Trophoblast cell (in vitro differentiated cells and primary cell): ENCODE measurements around the gene PHLPP1.

Source experiments
- DNase-seq, 2 donors: peaks; one replicate each; pipeline ENCODE4 v3.0.0-alpha.2; 2016
- H2AFZ ChIP-seq: 2 replicates; pipeline ENCODE4 v1.6.1; 2013; ENCODE audit warnings: low read length, moderate library complexity, mild to moderate bottlenecking; ENCODE audit not compliant: insufficient read depth, poor library complexity
- H2AK5ac ChIP-seq: 2 replicates; pipeline ENCODE4 v1.6.1; 2013; ENCODE audit warnings: mild to moderate bottlenecking, low read length
- H2BK120ac ChIP-seq: 2 replicates; pipeline ENCODE4 v1.6.1; 2013; ENCODE audit warnings: low read length, mild to moderate bottlenecking, moderate library complexity; ENCODE audit not compliant: insufficient read depth, poor library complexity
- H2BK12ac ChIP-seq: 2 replicates; pipeline ENCODE4 v1.6.1; 2013; ENCODE audit warnings: mild to moderate bottlenecking, low read length, moderate library complexity
- H2BK5ac ChIP-seq: 2 replicates; pipeline ENCODE4 v1.6.1; 2013; ENCODE audit warnings: low read length, low read depth, moderate library complexity, mild to moderate bottlenecking; ENCODE audit not compliant: poor library complexity
- H3K14ac ChIP-seq: 2 replicates; pipeline ENCODE4 v1.6.1; 2013; ENCODE audit warnings: mild to moderate bottlenecking, low read length
- H3K18ac ChIP-seq: 2 replicates; pipeline ENCODE4 v1.6.1; 2013; ENCODE audit warnings: mild to moderate bottlenecking, low read length
- H3K23ac ChIP-seq: 2 replicates; pipeline ENCODE4 v1.6.1; 2013; ENCODE audit warnings: low read length
- H3K27ac ChIP-seq: 2 replicates; pipeline ENCODE4 v1.5.1; 2013; ENCODE audit warnings: low read depth, mild to moderate bottlenecking, inconsistent platforms, low read length, moderate library complexity
- H3K27me3 ChIP-seq: 2 replicates; pipeline ENCODE4 v1.6.1; 2013; ENCODE audit warnings: inconsistent platforms, mild to moderate bottlenecking, low read length, moderate library complexity; ENCODE audit not compliant: insufficient read depth
- H3K36me3 ChIP-seq, 2 experiments: 1 replicate in 1 of 2; 2 replicates in 1 of 2; pipeline ENCODE4 v1.6.1; 2013; ENCODE audit warnings: low read length in 2 of 2, mild to moderate bottlenecking in 2 of 2, moderate library complexity in 1 of 2; ENCODE audit not compliant: insufficient read depth in 2 of 2, control insufficient read depth in 1 of 2
- H3K4ac ChIP-seq: 2 replicates; pipeline ENCODE4 v1.6.1; 2013; ENCODE audit warnings: low read depth, mild to moderate bottlenecking, low read length, moderate library complexity
- H3K4me1 ChIP-seq, 2 experiments: 1 replicate in 1 of 2; 2 replicates in 1 of 2; pipeline ENCODE4 v1.6.1; 2013; ENCODE audit warnings: low read length in 2 of 2, mild to moderate bottlenecking in 2 of 2, moderate library complexity in 1 of 2; ENCODE audit not compliant: insufficient read depth in 2 of 2, control insufficient read depth in 1 of 2
- H3K4me2 ChIP-seq: 2 replicates; pipeline ENCODE4 v1.6.1; 2013; ENCODE audit warnings: inconsistent platforms, mild to moderate bottlenecking, low read length, moderate library complexity
- H3K4me3 ChIP-seq: 2 replicates; pipeline ENCODE4 v1.5.1; 2013; ENCODE audit warnings: mild to moderate bottlenecking, low read depth, low read length, inconsistent platforms
- H3K79me1 ChIP-seq: one replicate; pipeline ENCODE4 v1.6.1; 2013; ENCODE audit warnings: low read length
- H3K79me2 ChIP-seq: 2 replicates; pipeline ENCODE4 v1.6.1; 2013; ENCODE audit warnings: low read length, mild to moderate bottlenecking; ENCODE audit not compliant: control insufficient read depth, insufficient read depth, poor library complexity
- H3K9ac ChIP-seq: 2 replicates; pipeline ENCODE4 v1.6.1; 2013; ENCODE audit warnings: mild to moderate bottlenecking, low read length
- H3K9me3 ChIP-seq: 2 replicates; pipeline ENCODE4 v1.6.1; 2013; ENCODE audit warnings: low read depth, mild to moderate bottlenecking, control low read depth, inconsistent platforms, low read length; ENCODE audit not compliant: insufficient read depth
- H4K12ac ChIP-seq: 2 replicates; pipeline ENCODE4 v1.6.1; 2013; ENCODE audit warnings: low read depth, mild to moderate bottlenecking, low read length, moderate library complexity
- H4K8ac ChIP-seq: 2 replicates; pipeline ENCODE4 v1.6.1; 2013; ENCODE audit warnings: low read depth, mild to moderate bottlenecking, low read length, moderate library complexity
- H4K91ac ChIP-seq: one replicate; pipeline ENCODE4 v1.6.1; 2013; ENCODE audit warnings: low read depth, mild to moderate bottlenecking, low read length, moderate library complexity
- WGBS: extraction: QIAGEN DNeasy Blood & Tissue Kit; methylation state at CpG from one replicate; pipeline ENCODE4 v1.1.7; 2013; ENCODE audit warnings: missing lambda C conversion rate; ENCODE audit not compliant: insufficient read length, insufficient coverage; ENCODE audit errors: extremely low coverage; 5-methylcytosine and 5-hydroxymethylcytosine counted together

The PHLPP1 gene

DNA sequence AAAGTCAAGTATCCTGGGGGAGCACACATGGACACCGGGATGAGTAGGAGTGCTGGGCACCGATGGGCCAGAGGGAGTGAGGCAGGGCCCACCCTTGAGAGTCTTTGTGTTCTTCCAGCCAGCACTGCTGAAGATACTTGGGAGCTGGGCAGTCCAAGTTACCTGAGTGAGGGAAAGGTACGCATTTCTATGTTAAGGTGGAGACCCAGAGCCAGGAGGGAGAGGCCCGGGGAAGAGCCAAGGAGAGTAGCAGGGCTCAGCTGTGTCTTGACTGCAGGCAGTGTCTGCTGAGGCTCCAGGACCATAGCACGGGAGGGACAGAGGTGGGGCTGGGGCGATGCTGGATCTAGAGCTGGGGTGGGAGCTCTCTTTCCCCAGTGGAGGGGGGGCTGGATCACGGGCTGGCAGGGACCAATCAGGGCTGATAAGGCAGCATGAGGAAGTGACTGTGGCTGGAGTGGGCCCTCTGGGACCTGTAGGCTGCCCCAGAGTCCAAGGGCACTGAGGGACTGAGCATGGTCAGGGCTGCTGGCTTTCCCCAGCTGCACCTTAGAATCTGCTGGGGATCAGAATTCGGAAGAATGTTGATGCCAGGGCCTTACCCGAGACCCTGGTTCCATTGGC, 289.2 kb downstream of the PHLPP1 start:
- no peak overlapping the region for H4K8ac ChIP-seq
- H3K4me1 ChIP-seq, result no peaks in the 10 kb centered on the region
- no peak for DNase-seq
- H2AK5ac ChIP-seq, result no peak overlapping the region
- H2BK12ac ChIP-seq, result no peak overlapping the region
- H3K79me1 ChIP-seq, result no peaks in the 10 kb centered on the region
- no peak overlapping the region for H4K12ac ChIP-seq
- no peak overlapping the region for H3K4ac ChIP-seq
- no peak overlapping the region for H3K9ac ChIP-seq
- H3K9me3 ChIP-seq, result no peaks in the 10 kb centered on the region
- no peaks in the 10 kb centered on the region for H3K79me2 ChIP-seq
- H2BK5ac ChIP-seq, result no peak overlapping the region
- no peaks in the 10 kb centered on the region for H3K36me3 ChIP-seq
- H3K14ac ChIP-seq, result no peak overlapping the region
- no peak overlapping the region for H2AFZ ChIP-seq
- WGBS, result no CpG with 5 or more reads among the region's 9 CpGs
- no peak overlapping the region for H3K4me2 ChIP-seq
- H3K27me3 ChIP-seq, result no peaks in the 10 kb centered on the region
- H3K23ac ChIP-seq, result no peak overlapping the region
- H2BK120ac ChIP-seq, result no peak overlapping the region
- H3K4me3 ChIP-seq, result no peak overlapping the region
- no peak overlapping the region for H4K91ac ChIP-seq
- H3K18ac ChIP-seq, result no peak overlapping the region
- no peak overlapping the region for H3K27ac ChIP-seq

DNA sequence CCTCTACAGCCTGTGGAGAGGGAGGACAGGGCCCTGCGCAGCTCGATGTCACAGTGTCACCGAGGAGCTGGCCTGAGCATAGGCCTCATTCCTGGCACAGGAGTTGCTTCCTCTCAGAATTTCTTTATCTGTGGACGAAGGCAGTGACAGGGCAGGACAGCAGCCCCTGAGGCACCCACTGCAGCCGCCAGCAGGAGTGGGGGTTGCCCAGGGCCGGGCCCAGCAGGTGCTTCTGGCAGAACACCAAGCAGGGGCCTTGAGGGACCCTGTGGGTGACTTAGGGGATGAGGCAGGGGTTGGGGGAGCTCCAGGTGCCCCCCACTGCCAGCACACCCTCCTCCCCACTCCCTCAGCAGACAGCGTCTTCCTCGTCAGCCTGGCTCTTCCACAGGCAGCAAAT, 290.0 kb downstream of the PHLPP1 start:
- WGBS, result no CpG with 5 or more reads among the region's 8 CpGs

DNA sequence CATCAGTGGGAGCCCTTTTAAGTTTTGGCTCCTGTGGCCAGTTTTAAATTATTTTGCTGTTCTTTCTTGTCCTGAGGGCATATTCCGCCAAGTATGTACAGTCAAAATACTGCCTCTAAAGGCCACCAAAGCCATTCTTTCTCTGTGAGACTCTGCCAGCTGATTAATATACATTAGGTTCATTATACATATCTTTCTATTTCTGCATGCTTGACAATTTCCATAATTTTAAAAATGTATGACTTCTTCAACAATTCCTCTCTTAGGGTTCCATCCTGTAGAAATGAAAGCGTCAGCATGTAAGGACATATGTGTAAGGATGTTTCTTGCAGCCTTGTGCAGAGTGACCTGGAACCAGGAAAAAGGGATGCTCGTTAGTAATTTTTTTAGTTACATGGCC, 291.9 kb downstream of the PHLPP1 start:
- Histone ChIP-seq H3K23ac (no peak overlapping the region), H3K36me3 (no peaks in the 10 kb centered on the region), H2BK5ac (no peak overlapping the region), H4K8ac (no peak overlapping the region), H4K91ac (no peak overlapping the region), H3K27me3 (no peaks in the 10 kb centered on the region), H3K4ac (no peak overlapping the region), H3K79me1 (no peaks in the 10 kb centered on the region), H3K79me2 (no peaks in the 10 kb centered on the region), H2AFZ (no peak overlapping the region), H3K9ac (no peak overlapping the region), H3K18ac (no peak overlapping the region), H3K9me3 (no peaks in the 10 kb centered on the region), H2BK120ac (no peak overlapping the region), H2BK12ac (no peak overlapping the region), H3K27ac (no peak overlapping the region), H2AK5ac (no peak overlapping the region), H4K12ac (no peak overlapping the region), H3K4me2 (no peak overlapping the region), H3K4me3 (no peak overlapping the region), H3K14ac (no peak overlapping the region), H3K4me1 (no peaks in the 10 kb centered on the region)
- no CpG with 5 or more reads among the region's 3 CpGs for WGBS
- no peak for DNase-seq

More for the DNA sequence above, 290.0 kb downstream of the PHLPP1 start:
- Histone ChIP-seq H3K4me3 (no peak overlapping the region), H3K36me3 (no peaks in the 10 kb centered on the region), H2BK5ac (no peak overlapping the region), H3K4me1 (no peaks in the 10 kb centered on the region), H3K14ac (no peak overlapping the region), H3K9me3 (no peaks in the 10 kb centered on the region), H2AK5ac (no peak overlapping the region), H3K4me2 (no peak overlapping the region), H3K18ac (no peak overlapping the region), H4K12ac (no peak overlapping the region), H3K4ac (no peak overlapping the region), H3K27ac (no peak overlapping the region), H3K9ac (no peak overlapping the region), H2BK12ac (no peak overlapping the region), H3K23ac (no peak overlapping the region), H2BK120ac (no peak overlapping the region), H3K79me2 (no peaks in the 10 kb centered on the region), H4K91ac (no peak overlapping the region), H3K79me1 (no peaks in the 10 kb centered on the region), H2AFZ (no peak overlapping the region), H4K8ac (no peak overlapping the region), H3K27me3 (no peaks in the 10 kb centered on the region)
- no peak for DNase-seq

DNA sequence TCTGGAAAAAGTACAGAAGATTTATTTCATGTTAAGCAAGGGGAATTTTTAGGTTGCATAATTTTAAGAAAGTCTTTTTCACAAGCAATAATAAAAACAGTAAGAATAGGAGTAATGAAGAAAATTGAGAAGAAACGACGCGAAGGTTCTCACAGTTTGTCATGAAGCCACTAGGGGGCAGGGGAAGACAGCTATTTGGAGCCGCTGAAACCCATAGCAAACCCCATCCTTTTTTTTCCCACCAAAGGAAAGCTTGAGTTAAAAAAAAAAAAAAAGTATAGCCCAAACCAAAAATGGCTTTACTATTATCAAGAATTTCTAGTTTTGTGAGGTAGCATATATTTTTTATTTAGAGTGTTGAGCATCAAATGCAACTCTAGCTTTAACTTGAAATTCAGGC, 300.9 kb downstream of the PHLPP1 start:
- H3K4me1 ChIP-seq, result no peaks in the 10 kb centered on the region
- no peak overlapping the region for H4K8ac ChIP-seq
- H3K14ac ChIP-seq, result no peak overlapping the region
- no peak overlapping the region for H3K9ac ChIP-seq
- no peak overlapping the region for H2AFZ ChIP-seq
- H3K4me2 ChIP-seq, result no peak overlapping the region
- H3K4ac ChIP-seq, result no peak overlapping the region
- H3K23ac ChIP-seq, result no peak overlapping the region
- H3K36me3 ChIP-seq, result no peaks in the 10 kb centered on the region
- no peak overlapping the region for H2BK12ac ChIP-seq
- DNase-seq, result peak; percentile 27 to 74
- H2BK120ac ChIP-seq, result no peak overlapping the region
- no peak overlapping the region for H4K91ac ChIP-seq
- H3K18ac ChIP-seq, result no peak overlapping the region
- H3K79me2 ChIP-seq, result no peaks in the 10 kb centered on the region
- no peaks in the 10 kb centered on the region for H3K79me1 ChIP-seq
- H2AK5ac ChIP-seq, result no peak overlapping the region
- H3K27me3 ChIP-seq, result no peaks in the 10 kb centered on the region
- WGBS, result no CpG with 5 or more reads among the region's 4 CpGs
- no peak overlapping the region for H3K27ac ChIP-seq
- H4K12ac ChIP-seq, result no peak overlapping the region
- no peak overlapping the region for H2BK5ac ChIP-seq
- H3K4me3 ChIP-seq, result no peak overlapping the region
- no peaks in the 10 kb centered on the region for H3K9me3 ChIP-seq
